Activated CD4-positive, alpha-beta T cell treated with anti-CD3 and anti-CD28 coated beads, Interleukin-2, amount 50 U/mL, for 4 hours (primary cell): ENCODE results near the gene ACAD8.
A peak's percentile ranks its signal among the peaks of the same experiment; 100 is the strongest.

Experiments
- DNase-seq, 2 experiments: peaks; one replicate each; pipeline ENCODE4 v3.0.0-alpha.2; 2020

The ACAD8 gene

DNA sequence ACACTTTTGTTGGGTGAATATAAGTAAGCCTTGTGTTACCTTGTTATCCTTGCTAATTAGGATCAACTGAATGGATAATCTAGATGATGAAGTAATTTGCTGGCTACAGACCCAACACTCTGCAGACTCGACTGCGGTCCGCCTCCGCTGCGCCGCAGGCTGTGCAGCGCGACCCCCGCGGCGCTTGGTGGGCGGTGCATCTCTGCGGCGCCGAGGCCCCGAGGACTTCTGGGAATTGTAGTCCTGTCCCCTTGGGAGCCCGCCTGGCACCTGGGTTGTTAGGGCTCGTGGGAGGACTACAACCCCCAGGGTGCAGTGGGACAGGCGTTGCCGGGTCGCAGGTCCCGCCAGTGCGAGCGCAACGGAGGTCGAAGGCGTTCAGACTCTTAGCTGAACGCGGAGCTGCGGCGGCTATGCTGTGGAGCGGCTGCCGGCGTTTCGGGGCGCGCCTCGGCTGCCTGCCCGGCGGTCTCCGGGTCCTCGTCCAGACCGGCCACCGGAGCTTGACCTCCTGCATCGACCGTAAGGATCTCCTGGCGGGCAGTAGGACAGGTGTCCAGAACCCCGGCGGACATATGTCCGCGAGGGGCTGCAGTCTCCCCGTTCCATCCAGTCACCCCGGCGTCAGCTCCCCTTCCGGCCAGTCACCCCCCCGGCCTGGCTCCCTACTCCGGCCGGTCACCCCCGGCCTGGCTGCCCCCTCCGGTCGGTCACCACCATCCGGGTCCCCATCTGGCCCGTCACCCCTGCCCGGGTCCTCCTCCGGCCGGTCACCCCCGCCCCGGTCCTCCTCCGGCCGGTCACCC lies at the start of gene ACAD8, which contains the start of gene THYN1:
TSS of gene ACAD8 (plus strand) at position 381 of the 806 bp plus-strand sequence. CDS start at position 414, 33 bp downstream.
TSS of gene THYN1 (minus strand) at position 165 of the 806 bp plus-strand sequence. CDS start 470 bp downstream, outside the sequence.
- peak; percentile 94 for DNase-seq

DNA sequence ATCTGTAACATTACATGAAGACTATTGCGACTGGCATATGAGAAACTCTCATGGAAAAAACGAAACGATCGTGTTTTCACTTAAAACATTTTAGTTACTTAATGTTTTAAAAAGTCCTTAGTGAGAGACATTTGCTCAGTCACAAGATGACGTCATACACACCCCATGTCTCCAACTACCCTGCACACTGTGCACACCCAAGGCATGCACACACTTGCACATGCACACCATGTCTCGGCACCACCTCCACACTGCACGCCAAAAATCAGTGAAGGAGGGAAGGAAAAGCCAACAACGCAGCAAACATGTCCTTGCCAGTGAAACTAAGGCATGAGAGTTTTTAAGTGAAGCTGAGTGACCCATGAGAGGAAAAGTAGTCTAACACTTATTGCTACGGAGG lies 47.6 kb upstream of the ACAD8 start:
- DNase-seq = no peak

GRCh38 chr11:134206185-134206584 lies 47.2 kb upstream of the ACAD8 start:
- no peak for DNase-seq

- peak; percentile 55 to 61 for DNase-seq
Measured at GRCh38 chr11:134207538-134208239, 45.7 kb upstream of the ACAD8 start.

DNA sequence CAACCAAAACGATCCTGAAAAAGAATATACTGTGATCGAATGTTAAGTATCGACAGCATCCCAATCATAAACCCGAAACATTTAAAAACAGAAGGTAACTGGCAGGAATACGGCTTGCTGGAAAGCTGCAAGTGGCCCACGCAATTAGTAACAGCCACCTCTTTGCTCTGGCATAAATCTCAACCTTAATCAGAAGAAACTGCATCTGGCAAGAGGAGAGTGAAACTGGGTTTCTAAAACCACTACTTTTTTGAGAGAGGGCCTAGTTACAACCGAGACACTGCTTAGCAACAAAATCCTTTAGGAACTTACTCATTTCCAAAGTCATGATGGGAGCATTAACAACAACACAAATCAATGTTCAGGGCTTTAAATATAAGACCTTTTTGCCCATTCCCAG lies 37.5 kb upstream of the ACAD8 start:
- DNase-seq = no peak

GRCh38 chr11:134216816-134217215 lies 36.6 kb upstream of the ACAD8 start:
- no peak for DNase-seq

- DNase-seq = no peak
Measured at GRCh38 chr11:134223121-134223520, 30.2 kb upstream of the ACAD8 start.

DNA sequence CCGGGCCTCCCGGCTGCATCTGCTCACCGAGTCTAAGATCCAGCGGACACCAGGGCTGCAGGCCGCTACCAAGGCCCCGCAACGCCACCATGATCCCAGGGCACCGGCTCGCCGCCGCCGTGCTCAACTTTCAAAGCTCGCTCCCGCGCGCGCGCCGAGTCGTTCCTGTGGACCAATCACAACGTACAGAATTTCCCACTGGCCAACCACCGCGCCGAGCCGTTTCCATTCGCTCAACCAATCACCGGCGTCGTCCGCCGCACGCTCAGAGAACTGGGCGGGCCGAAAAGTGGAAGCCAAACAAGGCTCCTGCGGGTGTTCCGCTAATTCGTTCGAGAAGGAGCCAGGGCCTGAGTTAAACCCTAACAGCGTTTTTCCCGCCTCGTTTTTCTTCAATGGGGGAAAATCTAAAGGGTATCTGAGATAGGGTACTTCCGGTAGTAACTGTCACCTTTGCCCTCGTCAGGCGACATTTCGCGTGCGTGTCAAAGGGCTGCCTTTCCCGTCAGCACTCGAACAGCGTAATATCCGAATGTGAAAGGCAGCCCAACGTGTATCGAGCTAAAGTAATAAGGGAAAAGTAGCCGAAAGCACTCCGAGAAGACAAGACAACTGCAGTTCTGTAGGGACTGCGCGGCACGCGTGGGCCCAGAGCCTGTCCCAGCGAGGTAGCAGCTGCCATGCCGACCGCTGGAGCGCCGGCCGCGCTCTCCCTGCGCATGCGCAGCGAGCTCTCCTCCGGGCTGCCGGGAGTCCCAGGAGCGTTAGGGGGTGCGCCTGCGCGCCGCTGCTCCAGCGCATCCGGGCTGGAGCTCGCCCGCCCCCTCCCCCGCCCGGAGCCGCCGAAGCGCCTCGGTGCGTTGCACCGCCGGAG lies 29.3 kb upstream of the ACAD8 start, which contains the start of the genes NCAPD3 and VPS26B:
TSS of gene NCAPD3 (minus strand) at position 132 of the 874 bp plus-strand sequence. CDS start at position 91, 41 bp downstream.
TSS of gene VPS26B (plus strand) at position 836 of the 874 bp plus-strand sequence. CDS start 452 bp downstream, outside the sequence.
- peak; percentile 95 for DNase-seq

DNA sequence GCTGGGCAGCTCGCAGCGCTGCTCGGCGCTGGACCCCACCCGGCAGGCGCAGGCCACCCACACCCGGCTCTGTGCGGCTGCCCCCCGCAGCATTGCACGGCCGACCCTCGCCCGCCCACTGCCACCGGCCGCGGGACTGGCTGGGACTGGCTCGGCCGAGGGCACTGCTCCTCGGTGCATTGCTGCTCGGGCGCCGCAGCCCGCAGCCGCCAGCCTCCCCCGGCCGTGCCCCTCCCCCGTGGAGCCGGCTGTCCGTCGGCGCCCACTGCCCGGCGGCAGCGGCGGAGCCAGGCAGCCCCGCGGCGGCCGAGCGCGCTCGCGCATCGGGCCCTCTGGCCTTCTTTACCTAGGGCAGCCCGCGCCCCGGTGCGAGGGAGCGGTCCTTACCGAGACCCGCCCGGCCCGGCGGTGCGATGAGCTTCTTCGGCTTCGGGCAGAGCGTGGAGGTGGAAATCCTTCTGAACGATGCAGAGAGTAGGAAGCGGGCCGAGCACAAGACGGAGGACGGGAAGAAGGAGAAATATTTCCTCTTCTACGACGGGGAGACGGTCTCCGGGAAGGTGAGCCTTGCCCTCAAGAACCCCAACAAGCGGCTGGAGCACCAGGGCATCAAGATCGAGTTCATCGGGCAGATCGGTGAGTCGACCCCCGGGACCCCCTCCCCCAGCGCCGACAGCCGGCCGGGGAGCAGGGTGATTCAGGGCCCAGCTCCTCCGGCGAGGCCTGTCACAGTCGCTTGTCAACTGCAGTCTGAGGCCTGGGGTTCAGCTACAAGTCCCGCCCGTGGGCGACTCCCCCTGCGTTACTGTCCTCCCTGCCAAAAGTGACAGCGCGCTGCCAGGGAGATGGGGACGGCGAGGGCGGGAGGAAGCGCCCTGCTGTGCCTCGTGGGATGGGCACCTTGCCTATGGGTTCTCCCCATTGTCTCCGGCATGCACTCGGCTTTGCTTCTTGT lies 28.4 kb upstream of the ACAD8 start:
- peak; percentile 44 to 48 for DNase-seq

GRCh38 chr11:134226806-134227325 lies 26.5 kb upstream of the ACAD8 start:
- no peak for DNase-seq

GRCh38 chr11:134228625-134229024 lies 24.7 kb upstream of the ACAD8 start:
- peak in 1 of 2 experiments; percentile 10 for DNase-seq

GRCh38 chr11:134229126-134229790 lies 24.1 kb upstream of the ACAD8 start:
- DNase-seq = no peak

GRCh38 chr11:134230339-134230738 lies 23.0 kb upstream of the ACAD8 start:
- DNase-seq = no peak

DNA sequence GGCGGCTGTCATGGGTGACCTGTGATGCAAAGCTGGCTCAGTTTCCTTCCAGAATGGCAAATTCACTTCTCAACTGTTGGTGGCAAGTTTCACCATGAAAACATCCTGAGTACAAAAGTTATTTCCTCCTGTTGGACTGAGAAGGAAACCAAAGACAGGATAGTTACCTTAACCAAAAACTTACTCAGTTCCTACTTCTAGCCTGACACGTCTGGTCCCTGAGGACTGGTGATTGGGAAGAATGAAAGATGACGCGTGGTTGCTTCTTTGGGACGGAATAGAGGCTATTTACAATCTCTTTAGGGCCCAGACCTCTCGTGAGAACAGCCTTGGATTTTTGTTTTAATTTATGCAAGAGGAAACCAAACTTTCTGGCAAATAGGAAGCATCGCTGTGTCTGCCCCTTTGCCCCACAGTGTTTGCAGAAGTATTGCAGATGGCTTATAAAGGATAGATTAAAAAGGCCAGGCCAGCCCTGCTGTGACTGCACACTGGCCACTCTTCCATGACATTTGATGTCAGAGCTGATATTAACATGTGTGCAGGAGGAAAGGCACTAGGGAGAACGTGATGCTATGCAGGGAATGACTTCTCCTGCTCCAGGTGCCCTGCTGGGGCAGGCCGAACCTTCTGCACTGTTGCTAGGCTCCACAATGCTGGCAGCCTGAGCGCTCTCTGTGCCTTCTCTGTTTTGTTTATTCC lies 21.3 kb upstream of the ACAD8 start:
- DNase-seq = no peak

GRCh38 chr11:134233729-134234179 lies 19.6 kb upstream of the ACAD8 start:
- DNase-seq = no peak

DNA sequence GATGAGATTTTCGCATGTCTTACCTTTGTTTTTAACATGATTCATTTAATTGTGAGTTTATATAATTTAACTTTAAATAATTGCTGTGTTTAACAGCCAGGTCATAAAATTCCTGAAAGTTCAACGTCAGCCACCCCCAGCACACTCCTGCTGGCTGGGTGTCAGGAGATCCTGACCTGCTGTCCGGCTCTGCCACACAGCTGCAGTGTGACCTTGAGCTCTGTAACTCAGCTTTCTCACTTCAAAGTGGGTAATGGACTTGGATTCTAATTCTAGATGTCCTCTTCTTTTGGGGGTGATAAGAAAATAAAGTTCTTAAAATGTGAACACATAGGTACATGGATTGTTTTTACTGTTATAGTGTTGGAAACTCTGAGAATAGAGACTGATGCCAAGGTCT lies 18.0 kb upstream of the ACAD8 start:
- no peak for DNase-seq

DNA sequence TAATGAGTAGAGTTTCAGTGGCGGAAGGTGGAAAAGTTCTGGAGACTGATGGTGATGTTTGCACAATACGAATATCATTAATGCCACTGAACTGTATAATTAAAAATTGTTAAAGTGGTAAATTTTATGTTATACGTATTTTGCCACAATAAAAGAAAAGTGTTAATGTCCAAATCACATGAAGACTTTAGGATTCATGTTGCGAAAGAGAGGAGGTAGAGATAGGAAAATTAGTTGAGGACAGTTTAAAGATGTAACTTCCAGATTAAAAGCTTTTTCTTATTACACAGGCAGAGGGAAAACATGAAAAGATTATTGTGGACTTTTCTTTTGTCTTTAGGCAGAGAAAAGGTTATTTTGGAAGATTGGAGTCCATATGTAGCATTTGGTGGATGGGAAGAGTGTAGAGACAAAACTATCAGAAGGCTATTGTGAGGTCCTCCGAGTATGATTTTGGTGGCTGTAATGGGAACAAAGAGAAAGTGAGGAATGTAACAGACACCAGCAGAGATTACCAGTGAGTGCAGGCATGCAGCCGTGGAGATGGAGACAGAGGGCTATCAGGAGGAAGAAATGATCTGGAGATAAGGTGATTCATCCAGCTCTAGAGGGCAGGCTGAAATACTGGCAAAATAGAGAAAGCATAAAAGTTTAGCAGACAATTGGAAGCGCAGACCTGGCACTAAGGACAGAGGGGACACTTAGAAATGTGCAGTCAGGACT lies 16.4 kb upstream of the ACAD8 start:
- DNase-seq = no peak

DNA sequence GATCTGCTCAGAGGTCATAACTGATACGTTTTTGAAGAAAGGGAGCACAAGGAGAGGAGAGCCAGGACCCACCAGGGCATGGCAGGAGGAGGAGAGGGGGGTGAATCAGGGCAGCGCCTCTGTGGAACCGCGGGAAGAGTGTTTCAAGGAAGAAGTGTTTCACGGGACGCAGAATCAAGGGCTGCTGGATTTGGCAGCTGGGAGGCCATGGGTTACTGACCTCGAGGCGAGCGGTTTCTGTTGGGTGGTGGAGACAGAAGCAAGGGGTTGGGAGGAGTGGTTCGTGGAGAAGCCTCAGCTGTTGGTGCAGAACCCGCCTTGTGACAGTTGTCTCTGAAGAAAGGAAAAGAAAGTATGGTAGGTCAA lies 15.8 kb upstream of the ACAD8 start:
- no peak for DNase-seq

- DNase-seq = no peak
Measured at GRCh38 chr11:134238956-134239355, 14.4 kb upstream of the ACAD8 start.
